ENCODE measurements around the gene RNF114.
"Not testable (repeated sequence)": the region's sequence is repeated elsewhere in the genome, so short reads cannot be mapped to it uniquely, and the experiment has no call there.

Gene RNF114, protein sequence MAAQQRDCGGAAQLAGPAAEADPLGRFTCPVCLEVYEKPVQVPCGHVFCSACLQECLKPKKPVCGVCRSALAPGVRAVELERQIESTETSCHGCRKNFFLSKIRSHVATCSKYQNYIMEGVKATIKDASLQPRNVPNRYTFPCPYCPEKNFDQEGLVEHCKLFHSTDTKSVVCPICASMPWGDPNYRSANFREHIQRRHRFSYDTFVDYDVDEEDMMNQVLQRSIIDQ

DNA sequence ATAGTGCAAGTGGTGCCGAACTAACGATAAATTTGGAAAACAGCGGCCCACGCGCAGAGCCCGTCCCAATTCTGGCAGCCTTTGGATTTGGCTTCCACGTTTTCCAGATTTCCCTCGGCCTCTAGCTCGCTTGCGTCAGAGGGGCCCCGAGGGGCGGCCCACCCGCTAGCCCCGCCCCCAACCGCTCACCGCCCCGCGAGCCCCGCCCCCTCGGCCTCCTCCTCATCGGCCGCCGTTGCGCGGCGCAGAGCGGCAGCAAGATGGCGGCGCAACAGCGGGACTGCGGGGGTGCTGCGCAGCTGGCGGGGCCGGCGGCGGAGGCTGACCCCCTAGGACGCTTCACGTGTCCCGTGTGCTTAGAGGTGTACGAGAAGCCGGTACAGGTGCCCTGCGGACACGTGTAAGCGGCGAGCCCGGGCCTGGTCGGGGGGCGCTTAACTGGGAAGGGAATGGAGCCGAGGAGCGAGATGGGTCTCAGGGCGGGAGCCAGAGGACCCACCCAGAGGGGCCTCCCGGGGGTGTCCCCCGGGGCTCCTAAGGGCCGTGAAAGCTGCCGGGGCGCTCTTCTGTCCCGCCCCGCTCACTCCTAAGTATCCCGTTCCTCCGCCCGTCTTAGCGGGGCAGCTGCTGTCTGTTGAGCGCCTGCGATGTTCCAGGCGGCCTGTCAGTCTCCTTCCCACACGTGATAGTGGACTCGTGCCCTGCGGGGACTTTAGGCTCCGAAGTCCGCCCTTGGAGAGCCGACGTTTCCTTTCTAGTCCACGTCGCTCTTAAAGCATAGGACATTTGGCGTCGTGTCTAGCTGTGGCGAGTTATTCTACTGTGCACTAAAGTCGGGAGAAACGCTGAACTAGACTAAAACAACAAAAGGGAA is at the start of gene RNF114:
Gene RNF114, plus strand, starts transcription at position 245 of the 874 bp plus-strand sequence. Its CDS starts 16 bp downstream, at position 261.
- peak; percentile 93 for DNase-seq

DNA sequence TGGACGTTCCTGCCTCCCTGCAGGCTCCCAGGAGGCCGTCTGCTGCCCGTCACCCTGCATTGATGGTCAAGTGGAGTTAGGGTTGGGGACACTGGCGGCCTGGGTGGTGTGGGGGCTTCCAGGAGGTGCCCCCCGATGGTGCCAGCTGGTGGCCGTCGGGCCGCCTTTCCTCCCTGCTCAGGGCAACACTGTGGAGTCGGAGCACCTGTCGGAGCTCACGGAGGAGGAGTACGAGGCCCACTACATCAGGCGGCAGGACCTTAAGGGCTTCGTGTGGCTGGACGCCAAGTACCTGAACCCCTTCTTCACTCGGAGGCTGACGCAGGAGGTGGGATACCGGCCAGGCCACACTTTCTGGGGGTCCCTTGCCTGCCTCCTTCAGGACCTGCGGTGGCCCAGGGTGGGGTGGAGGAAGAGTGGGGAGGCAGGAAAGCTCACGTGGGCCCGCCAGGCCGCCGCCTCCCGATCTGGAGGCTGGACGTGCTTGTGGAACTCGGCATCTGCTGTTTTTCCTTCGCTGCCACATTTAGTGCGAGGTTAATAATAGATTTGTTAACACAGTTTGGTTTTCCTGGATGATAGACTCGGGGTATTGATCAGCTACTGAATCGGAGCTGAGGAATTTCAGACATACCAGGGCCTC is 49.5 kb upstream of the RNF114 start:
- no peak for DNase-seq

DNA sequence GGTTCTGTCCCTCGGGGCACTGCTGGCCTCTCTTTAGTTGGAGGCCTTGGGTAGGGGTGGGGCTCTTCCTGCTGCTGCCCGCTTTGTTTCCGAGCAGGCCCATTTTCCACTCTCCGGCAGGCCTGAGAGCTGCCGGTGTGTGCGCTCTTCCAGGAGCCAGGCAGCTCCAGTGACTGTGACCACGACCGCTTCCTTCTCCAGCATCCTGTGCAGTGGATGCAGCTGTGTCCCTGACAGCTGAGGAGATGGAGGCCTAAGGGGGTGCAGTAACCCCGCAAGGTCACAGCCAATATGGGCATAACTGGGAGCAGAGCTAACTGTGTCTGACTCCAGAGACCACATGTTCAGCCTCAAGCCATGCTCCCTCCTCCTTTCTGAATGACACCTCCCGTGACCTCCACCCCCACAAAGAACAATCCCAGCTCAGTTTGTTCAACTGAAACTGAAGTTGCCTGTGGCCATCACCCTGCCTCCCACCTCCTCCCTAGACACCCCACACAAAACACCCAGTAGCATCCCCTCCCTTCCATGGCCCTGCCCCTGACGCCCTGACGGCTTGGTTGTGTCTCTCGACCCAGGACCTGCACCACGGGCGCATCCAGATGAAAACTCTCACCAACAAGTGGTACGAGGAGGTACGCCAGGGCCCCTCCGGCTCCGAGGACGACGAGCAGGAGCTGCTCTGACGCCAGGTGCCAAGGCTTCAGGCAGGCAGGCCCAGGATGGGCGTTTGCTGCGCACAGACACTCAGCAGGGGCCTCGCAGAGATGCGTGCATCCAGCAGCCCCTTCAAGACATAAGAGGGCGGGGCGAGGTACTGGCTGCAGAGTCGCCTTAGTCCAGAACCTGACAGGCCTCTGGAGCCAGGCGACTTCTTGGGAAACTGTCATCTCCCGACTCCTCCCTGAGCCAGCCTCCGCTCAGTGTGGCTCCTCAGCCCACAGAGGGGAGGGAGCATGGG is 48.7 kb upstream of the RNF114 start:
- DNase-seq, result no peak

DNA sequence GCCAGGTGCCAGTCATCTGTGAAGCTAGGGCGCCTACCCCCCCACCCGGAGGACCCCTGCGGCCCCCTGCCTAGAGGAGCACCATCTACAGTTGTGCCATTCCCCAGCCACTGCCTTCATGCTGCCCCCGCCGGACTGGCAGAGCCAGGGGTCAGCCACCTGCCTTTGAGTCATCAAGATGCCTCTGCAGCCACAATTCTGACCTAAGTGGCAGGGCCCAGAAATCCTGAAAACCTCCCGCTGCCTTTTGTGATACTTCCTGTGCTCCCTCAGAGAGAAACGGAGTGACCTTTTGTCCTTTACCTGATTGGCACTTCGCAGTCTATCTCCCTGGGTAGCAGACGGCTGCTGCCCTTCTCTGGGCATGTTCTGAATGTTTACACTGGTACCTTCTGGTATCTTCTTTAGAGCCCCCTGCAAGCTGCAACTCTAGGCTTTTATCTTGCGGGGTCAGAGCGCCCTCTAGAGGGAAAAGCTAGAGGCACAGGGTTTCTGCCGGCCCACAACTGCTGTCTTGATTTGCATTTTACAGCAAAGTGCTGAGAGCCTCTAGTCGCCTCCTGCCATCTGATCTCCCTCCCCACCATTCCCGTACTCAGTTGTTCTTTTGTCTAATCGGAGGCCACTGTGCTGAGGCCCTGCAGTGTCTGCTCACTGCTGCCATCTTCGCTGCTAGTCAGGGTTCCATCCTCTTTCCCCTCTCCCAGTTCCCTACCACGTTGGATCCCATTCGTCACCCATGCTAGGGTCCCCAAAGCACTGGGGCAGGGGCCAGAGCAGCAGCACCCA is 47.8 kb upstream of the RNF114 start:
- DNase-seq, result peak; percentile 62 to 64

DNA sequence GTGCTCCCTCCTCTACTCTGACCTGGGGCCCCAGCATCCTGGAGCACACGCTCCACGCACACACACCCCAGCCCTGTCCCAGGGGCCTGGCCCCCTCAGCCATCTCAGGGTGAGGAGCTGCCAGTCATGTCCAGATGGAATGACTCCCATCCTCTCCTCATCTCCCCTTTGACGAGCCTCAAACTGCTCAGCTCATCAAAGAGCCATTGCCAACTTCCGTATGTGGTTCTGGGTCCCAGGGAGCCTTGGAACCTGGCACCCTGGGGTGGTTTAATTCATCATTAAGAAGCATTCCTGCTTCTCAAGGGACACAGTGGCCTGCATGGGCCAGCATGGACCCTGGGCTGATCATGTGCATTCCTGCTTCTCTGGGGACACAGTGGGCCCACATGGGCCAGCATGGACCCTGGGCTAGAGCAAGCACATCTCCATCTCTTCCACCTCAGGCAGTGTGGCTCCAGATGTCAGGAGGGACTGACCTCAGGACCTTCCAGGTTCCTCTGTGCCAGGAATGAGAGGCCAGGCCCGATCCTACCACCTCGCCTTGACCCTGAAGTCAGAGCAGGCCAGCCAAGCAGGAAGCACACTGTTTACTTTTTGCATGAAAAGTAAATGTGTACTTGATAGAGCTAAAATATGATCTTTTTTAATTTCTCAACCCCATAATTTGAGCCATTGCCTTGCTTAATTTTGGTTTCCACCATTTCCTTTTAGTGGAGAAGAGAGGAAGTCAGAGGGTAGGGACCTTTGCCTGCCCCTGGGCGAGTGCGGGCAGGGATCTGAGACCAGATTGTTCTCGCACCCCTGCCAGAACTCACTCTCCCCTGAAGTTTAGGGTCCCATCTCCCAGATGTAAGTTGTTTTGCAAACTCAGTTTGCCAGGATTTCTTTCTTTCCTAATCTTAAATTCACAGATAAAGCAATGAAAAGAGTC is 46.9 kb upstream of the RNF114 start:
- DNase-seq, result no peak

DNA sequence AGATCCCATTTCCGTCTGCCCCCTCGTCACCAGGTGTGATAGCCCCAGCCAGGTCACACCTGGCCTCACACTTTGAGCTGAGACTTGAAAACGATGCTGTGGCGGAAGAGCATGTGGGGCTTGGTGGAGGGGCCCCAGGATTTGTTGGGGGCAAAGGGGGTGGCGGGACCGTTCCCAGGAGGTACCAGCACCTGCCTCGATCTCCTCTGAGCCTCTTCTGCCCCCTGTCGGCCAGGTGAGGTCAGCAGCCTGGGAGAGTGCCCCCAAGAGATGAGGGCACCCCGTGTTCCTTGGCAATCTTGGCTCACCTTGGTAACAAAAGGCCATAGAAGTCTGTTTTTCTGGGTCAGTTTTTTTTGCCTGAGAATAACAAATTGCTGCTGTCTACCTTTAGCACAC is 46.3 kb upstream of the RNF114 start:
- DNase-seq, result no peak

DNA sequence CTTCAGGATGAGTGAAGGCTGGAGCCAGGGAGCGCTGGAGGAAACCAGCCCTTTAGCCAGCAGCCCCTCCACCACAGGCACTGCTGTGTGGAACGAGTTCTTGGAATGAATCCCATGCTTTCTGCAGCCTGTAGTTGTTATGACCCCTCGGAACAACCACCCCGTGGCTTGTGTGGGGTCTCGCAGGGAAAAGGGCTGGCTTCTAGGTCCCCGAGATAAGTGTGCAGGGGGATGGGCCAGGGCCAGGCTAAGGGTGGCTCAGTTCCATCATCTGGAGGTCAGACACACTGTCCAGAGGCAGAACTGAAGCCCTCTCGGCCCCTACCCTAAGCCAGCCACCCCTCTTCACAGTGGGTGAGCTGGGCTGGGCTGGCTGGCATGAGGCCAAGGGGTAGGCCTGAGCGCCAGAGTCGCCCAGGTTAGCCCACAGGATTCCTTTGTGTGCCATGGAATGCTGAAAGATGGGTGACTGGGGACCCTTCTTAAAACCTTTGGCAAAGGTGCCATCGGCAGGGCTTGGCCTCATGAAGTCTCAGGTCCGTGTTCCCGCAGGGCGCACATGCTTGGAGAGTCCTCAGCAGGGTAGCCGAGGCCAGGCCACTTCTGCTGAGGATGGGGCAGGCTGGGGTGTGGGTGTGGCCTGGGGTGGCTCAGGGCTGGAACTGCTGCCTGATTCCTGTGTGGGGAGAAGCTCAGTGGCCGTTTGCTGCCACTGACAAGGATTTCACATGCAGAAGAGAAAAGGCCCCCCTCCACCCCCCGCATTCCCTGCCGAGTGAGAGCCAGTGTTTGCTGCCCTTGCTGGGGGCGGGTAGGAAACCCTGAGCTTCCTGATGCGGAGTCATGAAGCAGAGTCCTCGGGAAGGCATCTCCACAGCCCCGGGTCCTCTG is 45.5 kb upstream of the RNF114 start:
- no peak for DNase-seq

DNA sequence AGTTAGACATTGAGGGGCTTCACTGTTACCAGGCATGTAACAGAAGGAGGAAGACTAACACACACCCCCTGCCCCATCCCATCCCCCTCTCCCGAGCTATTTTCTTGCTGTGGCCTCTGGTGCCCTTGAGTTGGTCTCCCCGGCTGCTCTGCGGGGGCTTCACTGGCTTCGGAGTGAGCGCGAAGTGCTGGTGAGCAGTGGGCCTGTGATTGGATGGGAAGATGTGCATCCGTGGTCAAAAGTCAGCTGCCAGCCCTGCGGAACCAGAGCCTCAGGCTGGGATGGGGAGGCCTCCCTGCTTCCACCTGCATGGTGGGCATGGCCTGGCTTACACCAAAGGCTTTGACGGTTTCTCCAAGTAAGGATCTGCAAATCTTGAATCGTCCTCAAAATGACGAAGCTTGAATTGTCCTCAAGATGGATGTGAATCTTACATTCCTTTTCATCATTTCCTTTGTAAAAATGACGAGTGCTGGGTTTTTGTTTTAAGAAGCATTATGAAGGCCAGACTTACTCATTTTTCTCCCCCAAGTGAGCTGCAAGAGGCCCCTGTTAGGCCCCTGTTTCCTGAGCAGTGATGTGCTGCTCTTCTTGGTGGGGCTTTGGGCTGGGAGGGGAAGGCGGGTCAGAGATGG is 44.6 kb upstream of the RNF114 start:
- no peak for DNase-seq

DNA sequence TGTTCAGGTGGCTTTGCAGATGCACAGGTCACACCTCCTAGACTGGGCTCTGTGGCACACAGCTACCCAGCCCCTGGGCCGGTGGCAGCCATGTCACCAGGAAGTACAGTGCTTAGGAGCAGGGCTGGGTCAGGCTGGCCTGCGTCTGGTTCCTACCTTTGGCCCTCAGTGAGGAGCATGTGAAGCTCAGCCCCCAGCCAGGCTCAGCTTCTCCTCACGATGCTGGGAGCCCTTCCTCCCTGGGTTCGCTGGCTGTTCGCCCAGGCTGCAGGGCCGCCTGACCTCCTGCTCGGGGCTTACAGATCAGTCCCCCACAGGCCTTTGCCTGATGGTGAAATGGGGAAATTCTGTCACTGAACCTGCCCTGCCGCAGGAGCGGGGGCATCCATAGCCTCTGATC is 43.9 kb upstream of the RNF114 start:
- DNase-seq, result no peak

DNA sequence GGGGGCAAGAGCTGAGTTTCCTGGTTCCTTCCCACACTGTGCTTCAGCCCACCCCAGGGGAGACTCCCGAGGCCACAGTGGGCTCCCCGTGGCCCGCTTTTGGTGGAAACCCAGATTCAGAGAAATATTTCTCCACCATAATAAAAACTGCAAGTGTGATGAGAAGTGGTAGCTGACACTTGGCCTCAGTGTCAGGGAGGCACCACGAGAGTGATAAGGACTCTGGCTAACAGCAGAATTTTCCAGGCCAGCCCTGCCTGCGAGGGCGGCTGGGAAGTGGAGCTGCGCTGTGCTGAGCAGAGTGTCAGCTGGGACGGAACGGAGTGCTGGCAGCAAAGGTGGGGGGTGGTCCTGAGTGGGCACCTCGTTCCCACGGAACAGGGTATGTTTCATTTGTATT is 43.4 kb upstream of the RNF114 start:
- DNase-seq, result no peak

DNA sequence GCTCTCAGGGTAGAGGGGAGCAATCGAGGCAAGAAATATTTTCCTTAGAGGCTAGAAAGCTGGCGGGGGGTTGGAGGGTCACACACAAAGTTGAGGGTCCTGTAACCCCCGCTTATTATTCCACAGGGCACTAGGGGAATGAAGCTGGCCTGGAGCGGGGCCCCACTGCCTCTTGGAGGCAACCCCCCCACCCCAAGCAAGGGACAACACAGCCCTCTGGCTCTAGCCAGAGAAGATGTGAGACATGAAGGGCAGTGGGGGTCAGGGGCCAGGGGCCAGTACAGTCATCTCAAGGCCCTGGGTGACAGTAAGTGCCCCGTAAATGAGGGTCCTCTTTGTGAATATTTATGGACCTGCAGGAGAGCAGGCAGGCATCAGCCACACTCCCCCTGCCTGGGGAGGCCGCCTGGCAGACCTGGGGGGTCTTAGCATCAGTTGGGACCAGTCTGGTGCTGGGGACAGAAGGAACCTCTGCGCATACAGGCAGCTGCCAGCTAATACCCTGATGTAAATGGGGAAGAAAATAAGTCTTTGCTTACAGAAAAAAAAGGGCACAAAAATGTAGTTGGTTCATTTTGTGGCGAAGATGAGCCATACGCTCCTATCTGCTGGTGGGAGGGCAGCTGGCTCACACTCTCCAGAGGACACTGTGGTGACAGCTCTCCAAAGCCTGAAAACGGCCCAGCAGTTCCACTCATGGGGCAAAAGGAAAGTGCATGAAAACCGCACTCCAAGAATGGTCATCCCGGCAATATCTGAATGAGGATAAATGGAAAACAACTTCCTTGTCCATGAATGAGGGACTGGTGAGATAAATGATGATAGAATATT is 42.7 kb upstream of the RNF114 start:
- DNase-seq, result peak; percentile 48 to 54

DNA sequence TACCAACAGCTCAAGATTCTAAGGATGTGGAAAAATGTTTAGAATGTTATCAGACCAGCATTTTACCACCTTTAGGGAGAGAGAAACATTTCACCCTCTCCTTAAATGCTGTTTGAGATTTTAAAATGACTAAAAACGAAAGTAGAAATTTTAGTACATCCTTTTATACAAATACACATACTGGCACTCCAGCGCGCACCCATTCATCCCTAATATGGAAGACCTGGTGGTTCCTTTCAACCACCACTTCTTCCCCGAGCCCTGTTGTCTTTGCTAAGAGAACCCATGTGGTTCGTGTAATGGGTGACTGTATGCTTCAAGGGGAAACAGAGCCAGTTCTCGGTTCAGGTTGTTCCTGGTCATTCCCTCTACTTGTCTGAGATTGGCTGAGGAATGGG is 42.1 kb upstream of the RNF114 start:
- DNase-seq, result peak; percentile 33 to 44

DNA sequence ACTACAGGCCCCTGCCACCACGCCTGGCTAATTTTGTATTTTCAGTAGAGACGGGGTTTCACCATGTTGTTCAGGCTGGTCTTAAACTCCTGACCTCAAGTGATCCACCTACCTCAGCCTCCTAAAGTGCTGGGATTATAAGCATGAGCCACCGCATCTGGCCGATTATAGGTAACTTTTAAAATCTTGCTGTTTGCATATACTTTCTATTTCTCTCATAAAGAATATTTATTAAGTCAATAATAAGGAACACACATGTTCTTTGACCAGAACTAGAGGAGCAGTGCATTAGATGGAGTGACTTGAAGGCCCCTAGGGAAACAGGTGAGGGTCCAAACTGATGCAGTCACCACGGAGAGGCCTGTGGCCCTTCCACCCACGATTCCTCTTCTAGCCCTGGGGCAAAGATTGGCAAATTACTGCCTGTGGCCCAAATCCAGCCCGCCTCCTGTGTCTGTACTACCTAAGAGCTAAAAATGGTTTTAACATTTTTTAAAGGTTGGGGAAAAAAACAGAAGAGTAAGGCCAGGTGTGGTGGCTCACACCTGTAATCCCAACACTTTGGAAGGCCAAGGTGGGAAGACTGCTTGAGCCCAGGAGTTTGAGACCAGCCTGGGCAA is 40.6 kb upstream of the RNF114 start:
- DNase-seq, result not testable (repeated sequence)

DNA sequence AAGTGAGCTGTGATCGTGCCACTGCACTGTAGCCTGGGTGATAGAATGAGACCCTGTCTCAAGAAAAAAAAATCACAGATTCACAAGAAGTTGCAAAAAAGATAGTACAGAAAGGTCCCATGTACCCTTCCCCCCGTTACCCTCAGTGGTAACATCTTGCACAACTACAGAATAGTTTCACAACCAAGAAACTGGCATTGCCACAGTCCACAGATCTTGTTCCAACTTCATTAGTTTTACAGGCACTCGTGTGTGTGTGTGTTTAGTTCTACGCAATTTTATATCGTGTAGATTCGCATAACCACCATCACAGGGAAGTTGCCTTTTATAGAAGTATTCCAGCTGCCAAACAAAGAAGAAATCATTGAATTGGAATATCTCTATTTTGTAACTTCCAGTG is 40.0 kb upstream of the RNF114 start:
- DNase-seq, result no peak

DNA sequence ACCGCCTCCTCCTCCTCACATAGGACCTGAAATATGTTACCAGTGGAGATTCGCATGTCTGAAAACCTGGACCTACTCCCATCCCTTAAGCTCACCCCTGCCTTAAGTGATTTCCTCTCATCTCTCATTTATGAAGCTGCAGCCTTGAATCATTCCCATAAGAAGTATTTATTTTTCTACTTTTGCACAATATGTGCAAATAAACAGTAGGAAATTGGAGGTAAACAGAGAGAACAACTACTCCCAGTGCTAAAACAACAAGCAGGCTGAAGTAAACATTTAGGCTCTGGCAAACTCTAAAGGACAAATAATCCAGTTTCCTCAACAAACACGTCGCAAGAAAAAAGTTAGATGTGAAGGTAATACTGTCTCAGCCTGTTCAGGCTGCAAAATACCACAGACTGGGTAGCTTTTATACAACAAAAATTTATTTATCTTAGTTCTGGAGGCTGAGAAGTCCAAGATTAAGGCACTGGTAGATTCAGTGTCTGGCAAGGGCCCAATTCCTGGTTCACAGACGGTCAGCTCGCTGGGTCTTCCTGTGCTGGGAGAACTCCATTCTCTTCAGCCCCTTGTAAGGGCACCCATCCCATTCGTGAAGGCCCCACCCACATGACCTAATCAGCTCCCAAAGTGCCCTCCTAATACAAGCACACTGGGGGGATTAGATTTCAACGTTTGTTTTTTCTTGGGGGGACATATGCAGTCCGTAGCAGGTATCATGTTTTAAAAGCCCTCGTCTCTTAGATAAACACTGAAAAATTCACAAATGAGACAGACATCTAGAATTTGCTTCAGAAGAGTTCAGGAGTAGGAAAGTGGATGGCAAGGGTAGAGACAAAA is 36.4 kb upstream of the RNF114 start:
- DNase-seq, result no peak

DNA sequence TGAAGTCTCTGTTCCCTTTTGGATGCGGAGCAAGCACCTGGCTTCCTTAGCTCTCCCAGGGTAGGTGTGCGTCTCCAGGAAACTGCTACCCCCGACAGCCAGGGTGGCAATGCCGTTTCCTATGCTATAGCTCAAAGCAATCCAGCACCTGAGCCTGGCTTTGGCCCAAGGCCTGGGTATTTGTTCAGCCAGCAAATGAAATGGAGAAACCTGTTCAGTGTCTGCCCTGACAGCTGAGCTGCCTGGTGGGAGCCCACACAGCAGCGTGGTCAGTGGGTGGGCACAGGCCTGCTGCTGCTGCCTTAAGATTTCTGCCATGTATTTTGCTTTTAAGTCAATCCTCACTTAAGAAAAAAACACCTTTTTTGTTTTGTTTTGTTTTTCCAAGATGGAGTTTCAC is 34.6 kb upstream of the RNF114 start:
- DNase-seq, result no peak
